GM12874 (cell line): ENCODE data around the gene SCTR.

Experiments
- TF ChIP-seq, protein P1 (sequence below): IDR thresholded peaks from 2 replicates; pipeline ENCODE4 v1.5.1; 2011; ENCODE audit warnings: low read depth, mild to moderate bottlenecking, control low read depth, low read length, moderate library complexity; ENCODE audit not compliant: insufficient read depth

SCTR gene

DNA sequence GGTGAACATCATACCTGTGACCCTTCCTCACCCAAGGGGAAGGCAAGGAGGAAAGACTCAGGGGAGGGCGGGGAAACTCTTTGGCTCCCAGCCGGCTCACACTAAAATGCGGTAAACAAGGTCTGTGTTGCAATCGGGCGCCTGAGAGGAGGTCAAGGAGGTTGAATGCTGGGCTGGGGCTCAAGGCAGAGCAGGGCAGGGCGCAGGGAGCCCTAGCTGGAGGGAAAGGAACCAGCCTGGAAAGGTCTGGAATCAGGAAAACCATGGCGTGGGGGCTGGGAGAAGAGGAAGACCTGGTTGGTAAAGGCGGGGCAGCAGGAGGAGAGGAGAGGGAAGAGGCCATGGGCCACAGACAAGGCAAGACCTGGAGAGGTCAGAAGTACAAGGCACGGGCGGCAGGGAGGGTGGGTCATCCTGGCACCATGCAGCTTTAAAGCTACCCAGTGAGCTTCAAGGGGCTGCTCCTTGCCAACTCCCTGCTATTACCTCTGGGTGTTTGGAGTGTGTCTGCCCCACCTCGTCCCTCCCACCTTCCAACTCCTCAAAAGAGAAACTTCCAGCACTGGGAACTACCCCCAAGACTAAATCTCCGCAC lies 97.4 kb downstream of the SCTR start:
- TF ChIP-seq, protein P1, sequence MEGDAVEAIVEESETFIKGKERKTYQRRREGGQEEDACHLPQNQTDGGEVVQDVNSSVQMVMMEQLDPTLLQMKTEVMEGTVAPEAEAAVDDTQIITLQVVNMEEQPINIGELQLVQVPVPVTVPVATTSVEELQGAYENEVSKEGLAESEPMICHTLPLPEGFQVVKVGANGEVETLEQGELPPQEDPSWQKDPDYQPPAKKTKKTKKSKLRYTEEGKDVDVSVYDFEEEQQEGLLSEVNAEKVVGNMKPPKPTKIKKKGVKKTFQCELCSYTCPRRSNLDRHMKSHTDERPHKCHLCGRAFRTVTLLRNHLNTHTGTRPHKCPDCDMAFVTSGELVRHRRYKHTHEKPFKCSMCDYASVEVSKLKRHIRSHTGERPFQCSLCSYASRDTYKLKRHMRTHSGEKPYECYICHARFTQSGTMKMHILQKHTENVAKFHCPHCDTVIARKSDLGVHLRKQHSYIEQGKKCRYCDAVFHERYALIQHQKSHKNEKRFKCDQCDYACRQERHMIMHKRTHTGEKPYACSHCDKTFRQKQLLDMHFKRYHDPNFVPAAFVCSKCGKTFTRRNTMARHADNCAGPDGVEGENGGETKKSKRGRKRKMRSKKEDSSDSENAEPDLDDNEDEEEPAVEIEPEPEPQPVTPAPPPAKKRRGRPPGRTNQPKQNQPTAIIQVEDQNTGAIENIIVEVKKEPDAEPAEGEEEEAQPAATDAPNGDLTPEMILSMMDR, result no peak

- TF ChIP-seq, protein P1, result no peak
Measured at GRCh38 chr2:119426396-119426675, 97.9 kb downstream of the SCTR start.

- TF ChIP-seq, protein P1, result no peak
Measured at GRCh38 chr2:119425620-119426395, 98.5 kb downstream of the SCTR start.

DNA sequence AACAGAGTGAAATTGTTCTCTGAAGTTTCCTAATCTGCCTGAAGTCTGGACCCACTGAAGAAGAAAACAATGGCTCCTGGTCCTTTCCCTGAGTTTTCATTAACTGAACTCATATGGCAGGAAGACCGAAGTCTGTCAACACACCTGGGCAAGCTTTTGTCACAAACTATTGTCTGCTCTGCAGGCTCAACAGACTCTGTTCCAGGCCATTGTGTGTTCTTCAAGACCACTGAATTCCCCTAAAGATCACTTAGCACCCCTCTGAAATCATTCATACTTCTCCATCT lies 99.2 kb downstream of the SCTR start:
- TF ChIP-seq, protein P1, result no peak

- TF ChIP-seq, protein P1, result no peak
Measured at GRCh38 chr2:119424284-119425118, 99.8 kb downstream of the SCTR start.

DNA sequence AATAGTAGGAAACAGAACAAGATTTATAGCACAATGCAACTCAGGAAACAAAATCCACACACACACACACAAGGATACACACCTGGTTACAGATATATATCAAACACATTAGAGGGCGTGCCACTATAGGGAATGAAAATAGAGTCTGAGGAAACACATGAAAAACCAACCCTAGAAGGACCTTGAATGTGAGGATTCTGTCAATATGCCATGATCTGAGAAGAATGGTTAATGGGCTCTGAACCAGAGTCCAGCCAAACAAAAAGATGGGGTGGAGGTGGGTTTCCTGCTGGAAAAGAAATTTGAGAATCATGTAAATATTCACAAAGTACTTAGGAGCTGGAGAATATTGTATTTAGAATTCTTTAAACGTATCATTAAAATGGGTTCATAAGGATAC lies 100.5 kb downstream of the SCTR start:
- TF ChIP-seq, protein P1, result no peak

DNA sequence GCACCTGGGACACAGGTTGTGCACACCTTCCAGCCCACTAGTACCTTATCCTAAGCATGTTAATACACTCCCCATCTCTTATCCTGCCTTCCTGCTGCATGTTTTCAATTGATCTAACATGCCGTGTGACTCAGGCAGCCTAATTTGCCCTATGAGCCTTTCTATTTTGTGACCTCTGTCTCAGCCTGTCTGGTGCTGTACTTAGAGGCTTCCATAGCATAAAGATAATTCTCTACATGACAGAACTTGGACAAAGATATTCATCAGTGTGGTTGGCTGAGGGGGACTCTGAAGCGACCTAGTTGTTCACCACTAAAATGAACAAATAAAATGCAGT lies 101.2 kb downstream of the SCTR start:
- TF ChIP-seq, protein P1, result no peak
